B cell (primary cell): ENCODE data around the gene BANP. TPM values are rescaled to one million over a fixed set of nuclear protein-coding genes. Genes with fewer than 3 reads are reported as not detected.
A peak's percentile ranks its signal among the peaks of the same experiment; 100 is the strongest.
"Not testable (repeated sequence)": the region's sequence is repeated elsewhere in the genome, so short reads cannot be mapped to it uniquely, and the experiment has no call there.

Source experiments
- ATAC-seq: fragments of 200-7000 bp; cut with Tn5 transposase; one replicate; pipeline ENCODE4 v1.10.0; 2021; ENCODE audit warnings: low read depth, mild to moderate bottlenecking, moderate number of reproducible peaks, moderate library complexity
- CTCF ChIA-PET: fragments of 350-600 bp; sonication (Branson Sonifier 250); formaldehyde crosslinking; loops from one replicate; lab custom pipeline; 2021; ENCODE audit warnings: antibody characterized with exemption, inconsistent platforms; lab: Charles Lee
- POLR2A ChIA-PET: fragments of 350-600 bp; sonication (Branson Sonifier 250); formaldehyde crosslinking; loops from one replicate; lab custom pipeline; 2021; ENCODE audit warnings: antibody characterized with exemption; lab: Charles Lee
- DNase-seq: peaks from one replicate; pipeline ENCODE4 v3.0.0; 2013
- H2AFZ ChIP-seq: 2 replicates; pipeline ENCODE4 v1.6.1; 2012; ENCODE audit warnings: mild to moderate bottlenecking, low read depth, low read length; ENCODE audit not compliant: insufficient read depth, poor library complexity, severe bottlenecking
- H3K27ac ChIP-seq, 2 donors: 1 replicate in 1 of 2; 2 replicates in 1 of 2; pipeline ENCODE4 v1.5.1; 2012 to 2013; ENCODE audit warnings: low read length in 2 of 2, mild to moderate bottlenecking in 2 of 2, moderate library complexity in 1 of 2
- H3K27me3 ChIP-seq, 4 experiments: fragments of 200-600 bp in 1 of 4; sonication (generic) in 1 of 4; replicated peaks in 1 of 4; 1 replicate in 2 of 4; 2 replicates in 2 of 4; pipeline versions ENCODE4 v1.6.1 to v1.7.0; 2013 to 2016; ENCODE audit warnings: low read length in 3 of 4, mild to moderate bottlenecking in 2 of 4, mixed read lengths in 1 of 4, moderate library complexity in 1 of 4; ENCODE audit not compliant: insufficient read depth in 4 of 4, control insufficient read depth in 3 of 4; ENCODE audit errors: control extremely low read depth in 1 of 4
- H3K36me3 ChIP-seq, 2 experiments: replicated peaks in 1 of 2; 1 replicate in 1 of 2; 2 replicates in 1 of 2; pipeline versions ENCODE4 v1.6.1 to v1.7.1; 2013; ENCODE audit warnings: low read length in 1 of 2; ENCODE audit not compliant: insufficient read depth in 2 of 2, control insufficient read depth in 1 of 2; ENCODE audit errors: control extremely low read depth in 1 of 2, extremely low read depth in 1 of 2
- H3K4me1 ChIP-seq, 2 donors: fragments of 200-600 bp in 1 of 2; sonication (generic) in 1 of 2; 1 replicate in 1 of 2; 2 replicates in 1 of 2; pipeline versions ENCODE4 v1.5.1 to v1.6.1; 2013 to 2017; ENCODE audit warnings: low read length in 2 of 2; ENCODE audit not compliant: control insufficient read depth in 2 of 2, insufficient read depth in 2 of 2
- H3K4me2 ChIP-seq: replicated peaks from 2 replicates; pipeline ENCODE3; 2012; ENCODE audit warnings: mild to moderate bottlenecking, low read depth, low read length; ENCODE audit not compliant: poor library complexity, severe bottlenecking
- H3K4me3 ChIP-seq, 5 experiments: fragments of 200-600 bp in 1 of 5; sonication (generic) in 1 of 5; 1 replicate in 3 of 5; 2 replicates in 2 of 5; pipeline versions ENCODE4 v1.5.1 to v1.7.0; 2011 to 2016; ENCODE audit warnings: low read length in 4 of 5, mild to moderate bottlenecking in 4 of 5, low read depth in 2 of 5, control low read depth in 1 of 5, moderate library complexity in 1 of 5; ENCODE audit not compliant: insufficient read depth in 1 of 5; ENCODE audit errors: control extremely low read depth in 1 of 5, extremely low read depth in 1 of 5
- H3K79me2 ChIP-seq: fragments of 200-600 bp; sonication (generic); one replicate; pipeline ENCODE4 v1.6.0; 2016; ENCODE audit warnings: low read length; ENCODE audit not compliant: control insufficient read depth, insufficient read depth
- H3K9ac ChIP-seq: fragments of 200-600 bp; sonication (generic); 2 replicates; pipeline ENCODE4 v1.6.1; 2017; ENCODE audit warnings: mild to moderate bottlenecking, low read length, moderate library complexity
- H3K9me3 ChIP-seq, 3 donors: one replicate each; pipeline versions ENCODE4 v1.6.1 to v1.7.1; 2013; ENCODE audit warnings: low read length in 2 of 3; ENCODE audit not compliant: control insufficient read depth in 2 of 3, insufficient read depth in 1 of 3; ENCODE audit errors: control extremely low read depth in 1 of 3
- H4K20me1 ChIP-seq: 2 replicates; pipeline ENCODE4 v1.6.0; 2012; ENCODE audit warnings: mild to moderate bottlenecking, low read length; ENCODE audit not compliant: insufficient read depth, control insufficient read depth, poor library complexity, severe bottlenecking
- H3K27ac Mint-ChIP-seq: one replicate; pipeline ENCODE4 v1.8.0; 2021; ENCODE audit warnings: mixed read lengths
- H3K27me3 Mint-ChIP-seq: one replicate; pipeline ENCODE4 v1.8.0; 2021; ENCODE audit warnings: mixed read lengths
- H3K4me1 Mint-ChIP-seq: one replicate; pipeline ENCODE4 v1.8.0; 2021; ENCODE audit warnings: mixed read lengths
- H3K4me3 Mint-ChIP-seq: one replicate; pipeline ENCODE4 v1.8.0; 2021; ENCODE audit warnings: mixed read lengths
- H3K9me3 Mint-ChIP-seq: one replicate; pipeline ENCODE4 v1.8.0; 2022; ENCODE audit warnings: mixed read lengths; ENCODE audit not compliant: insufficient read depth
- EZH2 ChIP-seq: IDR thresholded peaks from 2 replicates; pipeline ENCODE4 v1.6.1; 2012; ENCODE audit warnings: borderline replicate concordance, low read depth, mild to moderate bottlenecking, moderate library complexity, low read length; ENCODE audit not compliant: insufficient read depth, poor library complexity, severe bottlenecking
- WGBS: methylation state at CpG from one replicate; pipeline ENCODE4 v1.1.5; 2013; ENCODE audit warnings: missing lambda C conversion rate; ENCODE audit not compliant: insufficient coverage; 5-methylcytosine and 5-hydroxymethylcytosine counted together
- intact Hi-C: fragments of 100-400 bp; cut with micrococcal nuclease; formaldehyde crosslinking; loops from one replicate; pipeline ENCODE4 v1.10.0; 2022
- polyA plus RNA-seq: library from polyadenylated mRNA; depleted of rRNA; stranded (reverse); fragments of >200 nt; gene quantifications from 2 replicates; pipeline ENCODE4 v1.2.3, GENCODE V29; 2012
- total RNA-seq, 2 donors: library from RNA; stranded (reverse); fragments of 120-200 nt in 1 of 2; gene quantifications; 1 replicate in 1 of 2; 2 replicates in 1 of 2; pipeline versions ENCODE4 v1.2.3 to v1.2.4, GENCODE V29; 2013 to 2022
- TF ChIP-seq, protein P1 (sequence below): fragments of 200-600 bp; IDR thresholded peaks from one replicate; pipeline ENCODE4 v1.8.0; 2022; ENCODE audit warnings: antibody characterized with exemption, mild to moderate bottlenecking

The BANP gene
- total and polyA plus RNA-seq, 2 donors (not counting 1 experiment from before 2014, with no cell fraction given), result 44.4 to 181 TPM

DNA sequence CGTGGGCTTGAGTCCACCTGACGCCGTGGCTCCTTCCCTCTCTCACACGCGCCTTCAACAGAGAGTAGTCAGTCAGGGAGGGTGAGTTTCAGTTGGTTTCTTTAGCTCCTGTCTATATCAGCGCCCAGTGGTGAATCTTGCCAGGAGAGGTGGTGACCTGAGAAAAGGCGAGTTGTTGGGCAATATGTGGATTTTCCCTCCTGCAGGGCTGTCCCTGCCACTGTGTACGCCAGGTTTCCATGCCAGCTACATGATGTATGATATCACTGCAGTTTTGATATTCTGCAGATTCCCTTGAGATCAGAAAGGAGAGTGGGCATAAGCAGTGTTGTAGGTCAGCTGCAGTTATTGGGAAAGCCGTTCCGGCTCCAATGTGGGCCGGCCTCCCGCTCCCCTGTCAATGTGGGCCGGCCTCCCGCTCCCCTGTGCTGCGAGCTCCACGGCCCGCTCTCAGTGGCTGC lies 31.4 kb downstream of the BANP start:
- Histone ChIP-seq H2AFZ (no peak overlapping the region), H4K20me1 (peaks cover 24% of the 10 kb centered on the region), H3K27me3 (no peaks in the 10 kb centered on the region), H3K4me3 (no peak overlapping the region), H3K27ac (no peak overlapping the region), H3K9me3 (no peaks in the 10 kb centered on the region), H3K9ac (no peak overlapping the region), H3K36me3 (peaks cover 4 to 52% of the 10 kb centered on the region in 2 experiments), H3K79me2 (peaks cover 14% of the 10 kb centered on the region), H3K4me1 (no peaks in the 10 kb centered on the region), H3K4me2 (no peak overlapping the region)
- intact Hi-C loops, result loop anchor here (1.0 kb wide), 1 partner anchor 26 kb away; no protein-coding TSS in a partner anchor
- ChIA-PET CTCF (interaction anchor here (0.7 to 1.3 kb wide), 2 partner anchors 14 to 467 kb away, joined by 3 to 4 read pairs; no protein-coding TSS in a partner anchor), POLR2A (no interaction called here)
- no peak for DNase-seq
- H3K27ac Mint-ChIP-seq, result peak overlapping the region; percentile 65
- H3K9me3 Mint-ChIP-seq, result no peaks in the 10 kb centered on the region
- peaks cover 31% of the 10 kb centered on the region for H3K4me1 Mint-ChIP-seq
- WGBS, result 98% methylated on average over 9 of the region's 17 CpGs
- no peak overlapping the region for H3K4me3 Mint-ChIP-seq
- no peaks in the 10 kb centered on the region for H3K27me3 Mint-ChIP-seq
- ATAC-seq, result no peak
- TF ChIP-seq EZH2, result no peak
- TF ChIP-seq, protein P1, sequence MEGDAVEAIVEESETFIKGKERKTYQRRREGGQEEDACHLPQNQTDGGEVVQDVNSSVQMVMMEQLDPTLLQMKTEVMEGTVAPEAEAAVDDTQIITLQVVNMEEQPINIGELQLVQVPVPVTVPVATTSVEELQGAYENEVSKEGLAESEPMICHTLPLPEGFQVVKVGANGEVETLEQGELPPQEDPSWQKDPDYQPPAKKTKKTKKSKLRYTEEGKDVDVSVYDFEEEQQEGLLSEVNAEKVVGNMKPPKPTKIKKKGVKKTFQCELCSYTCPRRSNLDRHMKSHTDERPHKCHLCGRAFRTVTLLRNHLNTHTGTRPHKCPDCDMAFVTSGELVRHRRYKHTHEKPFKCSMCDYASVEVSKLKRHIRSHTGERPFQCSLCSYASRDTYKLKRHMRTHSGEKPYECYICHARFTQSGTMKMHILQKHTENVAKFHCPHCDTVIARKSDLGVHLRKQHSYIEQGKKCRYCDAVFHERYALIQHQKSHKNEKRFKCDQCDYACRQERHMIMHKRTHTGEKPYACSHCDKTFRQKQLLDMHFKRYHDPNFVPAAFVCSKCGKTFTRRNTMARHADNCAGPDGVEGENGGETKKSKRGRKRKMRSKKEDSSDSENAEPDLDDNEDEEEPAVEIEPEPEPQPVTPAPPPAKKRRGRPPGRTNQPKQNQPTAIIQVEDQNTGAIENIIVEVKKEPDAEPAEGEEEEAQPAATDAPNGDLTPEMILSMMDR, result no peak

DNA sequence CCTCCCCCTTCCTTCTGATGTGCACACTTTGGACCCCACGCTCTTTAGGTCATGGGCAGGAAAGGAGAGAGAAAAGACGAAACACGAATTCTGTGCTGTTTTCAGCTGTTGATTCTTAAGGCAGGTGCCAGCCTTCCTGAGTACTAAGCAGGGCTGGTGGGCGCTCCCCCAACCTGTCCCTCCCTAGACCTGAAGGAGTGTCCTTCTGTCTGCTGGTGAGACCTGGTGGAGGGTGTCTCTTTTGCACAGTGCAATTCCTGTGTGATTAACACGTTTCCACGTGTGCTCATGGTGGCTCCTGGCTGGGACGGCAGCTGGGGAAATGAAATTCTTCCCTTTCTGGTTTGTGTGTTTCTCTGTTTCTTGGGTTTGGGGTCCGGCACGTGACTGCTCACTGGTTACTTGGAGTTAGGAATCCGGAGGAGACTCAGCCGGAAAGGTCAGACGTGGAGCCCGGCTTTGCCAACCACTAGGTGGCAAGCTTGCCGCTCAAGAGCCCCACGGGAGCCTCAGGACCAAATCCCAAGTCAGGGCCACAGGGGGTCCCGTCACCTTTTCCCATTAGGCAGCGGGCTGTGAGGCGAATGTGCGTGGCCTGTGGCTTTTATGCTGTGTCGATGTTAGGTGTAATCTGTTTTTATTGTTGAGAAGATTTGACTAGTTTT lies 32.0 kb downstream of the BANP start:
- H3K27me3 ChIP-seq, H3K9me3 ChIP-seq, H3K9ac ChIP-seq, POLR2A ChIA-PET, H3K4me1 ChIP-seq, H3K27me3 Mint-ChIP-seq, DNase-seq, H3K27ac ChIP-seq, H3K9me3 Mint-ChIP-seq, H2AFZ ChIP-seq, H3K4me2 ChIP-seq, H3K4me3 ChIP-seq: not testable (repeated sequence)
- H3K4me3 Mint-ChIP-seq, result peak overlapping the region; percentile 10
- Histone ChIP-seq H3K79me2 (peaks cover 14% of the 10 kb centered on the region), H4K20me1 (peaks cover 24% of the 10 kb centered on the region), H3K36me3 (peaks cover 3 to 53% of the 10 kb centered on the region in 2 experiments)
- TF ChIP-seq, protein P1, result peak; percentile 10
- H3K27ac Mint-ChIP-seq, result peak overlapping the region; percentile 76
- WGBS, result 95% methylated on average over 4 of the region's 20 CpGs
- intact Hi-C loops, result loop anchor here (1.0 kb wide), 1 partner anchor 27 kb away; no protein-coding TSS in a partner anchor
- H3K4me1 Mint-ChIP-seq, result peaks cover 31% of the 10 kb centered on the region
- CTCF ChIA-PET, result interaction anchor here (1.1 to 1.5 kb wide), 3 partner anchors 14 to 455 kb away, joined by 3 to 15 read pairs (median 4); no protein-coding TSS in a partner anchor
- peak; percentile 56 for ATAC-seq

DNA sequence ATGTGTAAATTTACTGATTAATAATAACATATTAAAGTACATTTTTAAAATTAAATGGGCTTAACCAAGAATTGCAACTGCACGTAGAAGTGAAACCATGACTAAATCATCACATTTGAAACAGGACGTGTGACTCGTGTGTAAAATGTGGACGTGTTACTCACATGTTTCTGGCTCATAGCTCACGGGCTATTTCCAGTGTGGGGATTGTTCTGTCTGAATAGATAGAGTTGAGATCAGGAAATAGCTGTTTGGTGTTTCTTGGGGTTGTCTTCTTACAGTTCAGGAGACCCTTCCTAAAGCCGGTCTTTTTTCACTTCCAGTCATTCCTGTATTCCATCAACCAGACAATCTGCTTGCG lies 32.5 kb downstream of the BANP start:
- peak overlapping the region; percentile 54 for H3K27ac Mint-ChIP-seq
- CTCF ChIA-PET, result interaction anchor here (1.1 to 1.5 kb wide), 2 partner anchors 58 to 454 kb away, joined by 3 to 15 read pairs; no protein-coding TSS in a partner anchor
- H3K27me3 Mint-ChIP-seq, DNase-seq, H3K9ac ChIP-seq, H3K9me3 Mint-ChIP-seq, H3K4me2 ChIP-seq, H3K27ac ChIP-seq, H3K9me3 ChIP-seq, H3K4me3 ChIP-seq, H3K4me1 ChIP-seq, POLR2A ChIA-PET, H3K27me3 ChIP-seq, H2AFZ ChIP-seq: not testable (repeated sequence)
- H3K4me3 Mint-ChIP-seq, result peak overlapping the region; percentile 33
- H3K79me2 ChIP-seq, result peaks cover 11% of the 10 kb centered on the region
- peaks cover 2 to 49% of the 10 kb centered on the region in 2 experiments for H3K36me3 ChIP-seq
- WGBS, result no CpG with 5 or more reads among the region's 7 CpGs
- intact Hi-C loops, result loop anchor here (1.0 kb wide), 1 partner anchor 27 kb away; no protein-coding TSS in a partner anchor
- peaks cover 31% of the 10 kb centered on the region for H3K4me1 Mint-ChIP-seq
- peak; percentile 55 for ATAC-seq
- peaks cover 20% of the 10 kb centered on the region for H4K20me1 ChIP-seq
